Activated CD4-positive, alpha-beta T cell treated with anti-CD3 and anti-CD28 coated beads, Interleukin-2, Interleukin-6, amounts not matched to agents 100 ng/mL and 50 ng/mL, durations not matched to agents 16 hours and 8 hours (primary cell): ENCODE data around the gene STUB1.

ENCODE experiments used
- DNase-seq: peaks from one replicate; pipeline ENCODE4 v3.0.0-alpha.2; 2020

STUB1 gene

GRCh38 chr16:645852-646678 lies 34.1 kb upstream of the STUB1 start:
- no peak for DNase-seq

- DNase-seq, result no peak
These were observed 33.5 kb upstream of the STUB1 start for GRCh38 chr16:646679-647172.

GRCh38 chr16:647173-647902 lies 32.9 kb upstream of the STUB1 start:
- DNase-seq, result no peak

DNA sequence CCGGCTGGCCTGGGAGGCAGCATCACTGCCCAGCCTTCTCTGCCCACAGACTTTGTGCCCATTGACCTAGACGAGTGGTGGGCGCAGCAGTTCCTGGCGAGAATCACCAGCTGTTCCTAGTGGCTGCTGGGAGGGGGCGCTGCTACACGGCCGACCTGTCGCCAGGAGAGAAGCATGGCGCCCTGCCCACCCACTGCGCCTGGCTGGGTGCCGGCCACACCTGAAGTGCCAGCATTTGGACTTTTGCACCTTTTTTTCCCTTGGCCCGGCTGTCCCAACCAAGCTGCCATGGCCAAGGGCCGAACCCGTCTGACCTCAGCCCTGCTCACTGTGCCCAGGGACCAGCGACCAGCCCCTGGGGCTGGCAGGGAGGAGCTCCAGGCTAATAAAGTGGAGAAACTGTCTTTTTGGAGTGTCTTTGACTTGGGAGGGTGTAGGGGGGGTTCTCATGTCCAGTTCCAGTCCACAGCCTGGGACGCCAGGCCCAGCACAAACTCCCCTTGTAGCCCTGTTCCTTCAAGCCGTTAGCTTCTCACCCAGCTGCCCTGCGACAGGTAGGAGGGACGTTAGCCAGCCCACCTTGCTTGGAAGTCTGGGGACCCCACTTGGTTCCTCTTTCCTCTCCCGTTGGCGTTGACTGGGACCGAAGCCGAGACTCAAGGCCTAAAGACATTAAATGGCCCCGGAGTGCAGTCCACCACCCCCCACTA lies 32.0 kb upstream of the STUB1 start:
- DNase-seq, result peak; percentile 75

DNA sequence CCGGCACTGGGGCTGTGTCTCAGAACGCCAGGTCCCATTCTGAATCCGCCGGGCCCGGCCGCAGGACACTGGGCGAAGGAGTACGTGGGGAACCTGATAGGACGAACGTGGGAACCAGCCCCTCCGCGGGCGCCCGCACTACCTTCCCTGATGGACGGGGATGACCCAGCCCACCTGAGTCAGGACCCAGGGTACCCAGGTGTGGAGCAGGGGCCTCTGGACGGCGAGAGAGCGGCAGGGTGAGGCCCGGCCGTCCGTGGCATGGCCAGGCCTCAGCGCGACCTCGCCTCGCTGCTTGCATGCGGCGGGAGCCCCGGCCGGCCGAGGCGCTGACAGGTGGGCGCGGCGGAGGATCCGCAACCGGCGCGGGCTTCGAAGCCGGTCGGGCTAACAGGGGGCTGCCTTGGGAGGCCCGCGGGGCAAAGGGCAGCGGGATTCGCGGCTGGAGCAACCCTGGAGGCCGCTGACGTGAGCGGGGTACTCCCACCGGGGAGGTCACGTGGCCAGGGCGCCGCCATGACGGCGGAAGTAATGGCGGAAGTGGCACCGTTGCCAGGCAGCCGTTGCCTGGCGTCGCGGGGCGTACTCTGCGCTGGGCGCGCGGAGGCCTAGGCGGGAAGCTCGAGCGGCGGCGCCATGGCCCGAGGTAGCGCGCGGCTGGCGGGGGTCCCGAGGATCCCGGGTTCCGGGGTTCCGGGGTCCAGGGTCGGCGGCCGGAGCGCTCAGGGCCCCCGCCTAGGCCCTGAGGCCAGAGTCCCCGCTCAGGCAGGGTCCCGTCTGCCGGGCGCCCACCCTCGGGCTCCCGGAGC lies 31.2 kb upstream of the STUB1 start, which contains the start of gene WDR90:
TSS of gene WDR90 (plus strand) at position 585 of the 809 bp plus-strand sequence. CDS start at position 637, 52 bp downstream.
- peak; percentile 97 for DNase-seq

DNA sequence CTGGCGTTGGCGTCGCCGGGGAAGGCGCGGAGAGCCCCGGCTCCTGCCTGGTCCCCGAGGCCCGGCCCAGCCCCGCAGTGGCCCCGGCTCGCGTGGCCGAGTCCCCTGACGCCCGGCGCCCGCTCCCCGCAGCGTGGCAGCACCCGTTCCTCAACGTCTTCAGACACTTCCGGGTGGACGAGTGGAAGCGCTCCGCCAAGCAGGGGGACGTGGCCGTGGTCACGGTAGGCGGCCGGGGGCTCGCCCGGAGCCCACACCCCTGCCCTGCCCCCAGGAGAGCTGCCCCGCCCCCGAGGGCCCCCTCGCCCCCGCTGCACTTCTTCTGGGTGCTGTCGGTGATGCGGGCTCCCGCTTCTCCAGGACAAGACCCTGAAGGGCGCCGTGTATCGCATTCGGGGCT lies 30.6 kb upstream of the STUB1 start:
- DNase-seq, result peak; percentile 41

DNA sequence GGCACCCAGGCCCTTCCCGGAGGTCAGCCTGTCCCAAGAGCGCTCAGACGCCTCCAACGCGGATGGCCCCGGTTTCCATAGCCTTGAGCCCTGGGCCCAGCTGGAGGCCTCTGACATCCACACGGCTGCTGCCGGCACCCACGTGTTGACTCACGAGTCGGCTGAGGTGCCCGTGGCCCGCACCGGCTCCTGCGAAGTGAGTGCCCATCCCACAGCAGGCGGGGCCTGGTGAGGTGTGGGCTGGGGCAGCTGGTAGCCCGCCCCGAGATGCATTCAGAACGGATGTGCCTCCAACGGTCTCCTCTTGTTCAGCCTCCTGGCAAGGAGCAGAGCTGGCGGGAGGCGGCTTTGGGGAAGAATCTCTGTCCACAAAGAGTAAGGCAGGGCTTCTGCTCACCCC lies 28.4 kb upstream of the STUB1 start:
- DNase-seq, result no peak

- no peak for DNase-seq
These were observed 27.5 kb upstream of the STUB1 start for GRCh38 chr16:652454-653305.

- no peak for DNase-seq
These were observed 26.2 kb upstream of the STUB1 start for GRCh38 chr16:654034-654433.

- no peak for DNase-seq
These were observed 22.7 kb upstream of the STUB1 start for GRCh38 chr16:657487-657886.

GRCh38 chr16:658679-659571 lies 21.3 kb upstream of the STUB1 start:
- DNase-seq, result no peak

GRCh38 chr16:659618-660017 lies 20.6 kb upstream of the STUB1 start:
- no peak for DNase-seq

DNA sequence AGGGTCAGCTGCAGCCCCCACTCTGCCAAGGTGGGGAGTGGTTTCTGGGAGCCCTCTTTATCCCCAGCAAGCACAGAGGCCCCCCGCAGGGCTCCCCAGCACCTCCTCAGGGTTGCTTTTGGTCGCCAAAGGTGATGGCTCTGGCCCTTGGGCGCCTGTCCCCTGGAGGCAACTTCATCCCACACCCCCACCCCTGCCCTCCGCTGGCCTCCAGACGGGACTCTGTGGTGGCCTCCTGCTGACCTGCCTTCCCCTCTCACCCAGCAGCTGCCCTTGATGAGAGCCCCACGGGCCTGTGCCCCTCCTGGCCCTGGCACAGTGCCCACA lies 20.1 kb upstream of the STUB1 start:
- no peak for DNase-seq

GRCh38 chr16:660459-661183 lies 19.6 kb upstream of the STUB1 start:
- DNase-seq, result peak; percentile 80

GRCh38 chr16:661184-661821 lies 18.9 kb upstream of the STUB1 start:
- no peak for DNase-seq

GRCh38 chr16:662095-662494 lies 18.1 kb upstream of the STUB1 start:
- DNase-seq, result no peak

DNA sequence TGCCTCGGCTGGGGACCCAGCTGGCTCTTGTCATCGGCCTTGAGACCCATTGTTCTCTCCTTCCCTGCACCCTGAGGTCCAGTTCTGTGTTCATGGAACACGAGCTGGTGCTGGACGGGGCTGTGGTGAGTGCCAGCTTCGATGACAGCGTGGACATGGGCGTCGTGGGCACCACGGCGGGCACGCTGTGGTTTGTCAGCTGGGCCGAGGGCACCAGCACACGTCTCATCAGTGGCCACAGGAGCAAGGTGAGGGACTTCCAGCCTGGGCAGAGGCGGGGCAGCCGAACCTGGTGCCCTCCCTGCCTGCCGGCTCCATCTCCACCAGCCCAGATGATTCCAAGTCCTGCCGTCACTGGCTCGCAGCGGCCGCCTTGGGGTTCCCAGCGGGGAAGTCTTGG lies 17.6 kb upstream of the STUB1 start:
- DNase-seq, result no peak

DNA sequence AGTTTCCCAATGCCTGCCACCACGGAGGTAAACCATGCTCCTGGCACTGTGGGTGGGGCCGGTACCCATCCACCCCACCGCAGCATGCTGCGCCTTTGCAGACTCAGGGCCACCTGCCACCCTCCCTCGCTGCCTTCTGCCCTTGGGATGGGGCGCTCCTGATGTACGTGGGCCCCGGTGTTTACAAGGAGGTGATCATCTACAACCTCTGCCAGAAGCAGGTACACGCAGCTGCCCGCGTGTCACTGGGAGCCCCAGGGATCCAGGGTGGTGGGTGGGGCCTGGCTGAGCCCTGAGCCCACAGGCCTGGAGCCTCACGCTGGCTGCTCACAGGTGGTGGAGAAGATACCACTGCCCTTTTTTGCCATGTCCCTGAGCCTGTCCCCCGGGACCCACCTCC lies 13.6 kb upstream of the STUB1 start:
- DNase-seq, result no peak

GRCh38 chr16:667113-667779 lies 13.0 kb upstream of the STUB1 start:
- DNase-seq, result no peak
